GM19467 (cell line): ENCODE results near the gene VTI1B.
A peak's percentile ranks its signal among the peaks of the same experiment; 100 is the strongest.
"Not testable (repeated sequence)": the region's sequence is repeated elsewhere in the genome, so short reads cannot be mapped to it uniquely, and the experiment has no call there.

Source experiments
- ATAC-seq: cut with Tn5 transposase; IDR thresholded peaks from one replicate; pipeline ENCODE4 v1.9.1; 2021; ENCODE audit warnings: mild to moderate bottlenecking, moderate library complexity; ENCODE audit not compliant: unreplicated experiment

The VTI1B gene

DNA sequence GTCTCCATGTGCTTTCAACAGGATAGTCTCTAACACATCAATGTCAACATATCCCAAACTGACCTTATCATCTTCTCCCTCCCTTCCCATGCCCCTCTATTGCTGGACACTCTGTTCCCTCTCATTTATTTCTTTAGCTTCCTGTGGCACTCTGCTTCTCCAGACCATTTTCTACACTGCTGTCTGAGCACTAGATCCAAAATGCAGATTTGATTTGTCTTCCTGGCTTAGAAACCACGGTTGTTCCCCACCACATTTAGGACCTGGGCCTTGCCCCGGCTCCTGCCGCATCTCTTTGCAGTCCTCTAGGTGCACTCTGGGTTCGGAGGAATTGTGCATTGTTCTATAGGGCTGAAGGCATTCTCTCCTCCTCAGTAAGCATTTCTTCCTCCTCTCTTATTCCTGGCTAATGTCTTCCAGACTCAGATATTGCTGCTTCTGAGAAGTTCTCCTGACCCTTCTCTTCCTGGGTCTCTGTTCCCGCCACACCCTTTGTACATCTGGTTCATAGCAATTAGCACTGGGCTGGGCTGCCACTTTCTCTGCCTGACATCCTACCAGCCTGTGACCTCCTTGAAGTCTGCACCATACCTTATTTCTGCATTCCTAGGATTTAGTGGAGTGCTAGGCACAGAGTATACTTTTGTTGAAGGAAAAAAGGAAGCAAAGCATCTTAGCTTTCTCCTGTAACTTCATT is 40.8 kb downstream of the VTI1B start:
- no peak for ATAC-seq

DNA sequence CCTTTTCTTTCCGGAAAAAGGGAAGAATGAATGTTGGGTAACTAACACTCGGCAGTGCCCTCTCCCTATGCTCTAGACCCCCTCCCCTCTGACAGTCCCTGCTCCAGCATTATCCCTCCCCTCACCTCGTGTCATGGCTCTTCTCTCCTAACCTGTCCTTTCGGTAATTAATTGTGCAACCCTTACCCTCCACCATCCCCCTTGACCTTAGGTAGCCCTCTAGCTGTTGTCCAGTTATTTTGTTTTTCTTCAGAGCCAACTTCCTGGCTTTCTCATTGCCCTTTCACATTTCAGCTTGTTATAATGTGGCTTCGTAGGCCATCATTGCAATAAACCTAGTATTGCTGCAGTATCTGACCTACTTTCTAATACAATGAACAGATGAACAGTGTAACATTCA is 43.5 kb downstream of the VTI1B start:
- ATAC-seq = no peak

DNA sequence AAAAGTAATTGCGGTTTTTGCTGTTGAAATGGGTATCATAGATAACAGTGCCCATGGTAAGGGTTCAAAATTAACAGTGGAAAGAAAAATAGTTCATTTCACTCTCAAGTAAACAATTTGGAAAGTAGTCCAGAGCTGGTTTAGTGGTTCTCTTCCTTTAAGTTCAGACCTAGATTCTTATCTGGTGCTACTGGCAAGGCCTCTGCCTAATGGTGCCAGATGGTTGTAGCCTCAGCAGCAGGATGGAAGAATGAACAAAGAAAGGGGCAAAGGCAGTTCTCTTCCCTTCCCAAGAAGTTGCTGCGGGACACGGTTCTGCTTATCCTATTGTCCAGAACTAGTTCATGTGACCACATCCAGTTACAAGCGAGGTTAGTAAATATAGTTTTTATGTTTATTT is 44.2 kb downstream of the VTI1B start:
- no peak for ATAC-seq

DNA sequence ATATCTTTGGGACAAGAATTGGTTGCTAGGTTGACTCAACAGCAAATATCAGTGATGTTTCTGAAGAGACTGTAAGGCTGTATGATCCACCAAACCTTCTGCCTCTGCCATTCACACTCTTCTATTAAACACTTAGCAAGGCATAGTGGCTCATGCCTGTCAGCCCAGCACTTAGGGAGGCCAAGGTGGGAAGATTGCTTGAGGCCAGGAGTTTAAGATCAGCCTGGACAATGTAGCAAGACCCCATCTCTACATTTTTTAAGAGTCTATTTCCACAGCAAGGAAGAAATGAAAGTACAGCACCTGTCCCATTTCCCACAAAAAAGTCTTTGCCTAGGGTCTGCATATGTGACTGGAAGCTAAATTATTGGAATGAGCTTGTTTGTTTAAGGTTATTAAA is 46.9 kb downstream of the VTI1B start:
- ATAC-seq = no peak

DNA sequence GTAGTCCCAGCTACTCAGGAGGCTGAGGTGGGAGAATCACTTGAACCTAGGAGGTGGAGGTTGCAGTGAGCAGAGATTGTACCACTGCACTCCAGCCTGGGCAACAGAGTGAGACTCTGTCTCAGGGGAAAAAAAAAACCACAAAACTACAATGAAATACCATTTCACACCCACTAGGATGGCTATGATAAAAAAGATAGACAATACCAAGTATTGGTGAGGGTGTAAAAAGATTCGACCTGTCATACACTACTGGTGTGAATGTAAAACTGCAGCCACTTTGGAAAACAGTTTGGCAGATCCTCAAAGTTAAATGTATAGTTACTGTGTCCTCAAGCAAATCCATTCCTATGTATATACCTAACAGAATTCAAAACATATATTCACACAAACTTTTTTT is 48.3 kb downstream of the VTI1B start:
- ATAC-seq = not testable (repeated sequence)

DNA sequence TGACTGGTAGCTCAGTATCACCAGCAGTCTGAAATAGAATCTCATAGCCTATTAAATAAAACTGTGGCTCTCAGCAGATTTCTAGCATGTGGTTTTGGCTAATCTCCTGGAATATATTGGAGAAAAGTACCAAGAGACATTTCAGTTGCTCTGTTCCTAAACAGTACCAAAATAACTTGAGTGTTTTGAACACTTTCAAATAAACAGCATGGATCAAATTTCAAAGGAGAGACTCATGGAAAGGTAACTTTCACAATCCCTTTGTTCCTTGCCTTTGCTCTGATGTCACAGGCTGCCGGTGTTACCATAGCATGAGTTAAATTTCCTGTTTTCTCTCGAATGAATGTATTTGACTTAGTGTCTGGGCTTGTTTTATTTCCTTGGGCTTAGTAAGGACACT is 51.3 kb downstream of the VTI1B start:
- ATAC-seq = no peak

DNA sequence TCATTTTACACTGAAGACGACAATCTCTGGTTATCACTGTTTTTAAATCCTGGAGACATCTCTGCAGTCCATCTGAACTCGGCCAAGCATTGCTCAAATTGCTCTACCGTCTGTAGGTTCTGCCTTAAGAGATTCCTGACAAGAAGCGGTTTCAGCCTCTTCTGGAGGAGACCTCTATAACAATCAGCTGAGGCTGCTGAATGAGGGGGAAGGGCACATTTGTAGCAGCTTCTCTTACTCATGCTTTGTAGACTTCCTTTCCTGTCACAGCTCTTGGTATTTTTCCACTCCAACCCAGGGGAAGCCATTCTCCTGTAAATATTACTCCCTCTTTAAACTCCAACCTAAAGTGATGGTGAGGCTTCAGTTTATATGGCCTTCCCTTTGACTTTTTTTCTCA is 51.8 kb downstream of the VTI1B start:
- ATAC-seq = no peak

DNA sequence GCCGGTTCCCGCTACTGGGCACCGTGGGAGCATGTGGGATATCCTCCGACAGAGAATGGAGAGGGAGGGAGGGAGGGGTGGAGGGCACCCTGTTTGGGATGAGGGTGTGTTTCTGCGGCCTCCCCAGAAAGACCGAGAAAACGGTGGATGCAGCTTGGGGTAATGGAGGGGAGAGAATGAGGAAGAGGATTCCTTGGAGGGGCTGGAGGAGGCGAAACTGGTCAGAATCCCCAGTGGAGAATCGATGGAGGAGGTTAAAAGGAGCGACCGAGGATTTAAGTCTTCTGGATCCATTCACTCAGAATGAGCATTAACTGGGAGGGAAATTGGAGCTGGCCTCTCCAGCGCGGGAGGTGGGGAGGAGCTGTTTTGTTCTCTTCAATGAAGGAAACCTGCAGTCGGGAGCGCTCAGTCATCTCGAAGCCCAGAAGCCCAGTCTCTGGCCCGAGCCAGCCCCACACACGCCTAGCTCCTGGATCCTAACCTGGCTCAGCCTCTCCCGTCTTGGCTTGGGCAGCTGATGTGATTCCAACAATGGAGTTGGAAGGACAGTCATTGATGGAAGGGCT is 54.1 kb downstream of the VTI1B start:
- ATAC-seq = no peak

DNA sequence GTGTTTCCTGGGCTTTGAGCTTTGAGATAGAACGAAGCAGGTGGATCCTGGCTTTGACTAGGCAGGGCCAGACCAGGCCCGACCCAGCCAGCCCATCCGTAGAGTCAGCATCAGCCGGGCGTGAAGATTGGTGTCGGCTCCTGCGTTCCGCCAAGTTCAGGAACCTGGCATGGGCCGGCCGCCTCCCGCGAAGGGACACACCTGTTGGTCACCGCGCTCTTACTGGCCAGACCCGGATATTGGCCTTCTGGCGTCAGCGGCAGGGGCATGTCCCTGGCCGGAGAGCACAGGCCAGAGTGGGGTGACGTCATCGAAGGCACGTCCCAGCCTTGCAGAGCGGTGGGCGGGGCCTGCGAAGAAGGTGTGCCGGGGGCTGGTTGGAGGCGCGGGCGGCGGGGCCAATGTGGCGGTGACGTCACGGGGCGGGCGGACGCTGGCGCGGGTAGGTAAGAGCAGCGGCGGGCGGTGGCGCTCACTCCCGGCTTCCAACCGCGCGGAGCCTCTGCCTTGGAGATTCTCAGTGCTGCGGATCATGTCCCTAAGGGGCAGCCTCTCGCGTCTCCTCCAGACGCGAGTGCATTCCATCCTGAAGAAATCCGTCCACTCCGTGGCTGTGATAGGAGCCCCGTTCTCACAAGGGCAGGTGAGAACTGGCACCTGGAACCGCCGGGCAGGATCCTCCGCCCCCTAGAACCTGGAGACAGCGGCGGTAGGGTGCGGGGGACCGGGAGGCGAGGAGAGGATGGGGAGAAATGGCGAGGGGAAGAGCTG is 54.8 kb downstream of the VTI1B start, which contains the start of gene ARG2:
ARG2 (plus strand) TSS at position 475 of the 771 bp plus-strand sequence; CDS start at position 533, 58 bp downstream.
- ATAC-seq = peak; percentile 94

DNA sequence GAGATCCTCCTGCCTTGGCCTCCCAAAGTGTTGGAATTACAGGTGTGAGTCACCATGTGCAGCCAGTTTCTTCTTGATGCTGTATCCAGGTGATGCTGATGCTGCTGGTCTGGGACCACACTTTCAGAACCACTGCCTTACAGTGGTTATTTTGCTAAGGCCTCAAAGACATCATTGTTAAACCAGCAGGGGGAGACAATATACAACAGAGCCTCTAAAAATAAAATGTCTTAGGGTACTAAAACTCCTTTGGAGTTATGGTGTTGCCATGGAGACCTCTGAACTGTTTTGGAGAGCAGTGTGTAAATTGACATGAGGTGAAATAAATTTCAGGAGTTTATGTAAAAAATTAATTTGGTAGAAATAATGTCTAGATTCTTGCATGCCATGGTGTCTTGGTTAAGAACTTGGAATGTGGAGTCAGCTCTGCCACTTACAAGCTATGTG is 55.8 kb downstream of the VTI1B start:
- no peak for ATAC-seq

DNA sequence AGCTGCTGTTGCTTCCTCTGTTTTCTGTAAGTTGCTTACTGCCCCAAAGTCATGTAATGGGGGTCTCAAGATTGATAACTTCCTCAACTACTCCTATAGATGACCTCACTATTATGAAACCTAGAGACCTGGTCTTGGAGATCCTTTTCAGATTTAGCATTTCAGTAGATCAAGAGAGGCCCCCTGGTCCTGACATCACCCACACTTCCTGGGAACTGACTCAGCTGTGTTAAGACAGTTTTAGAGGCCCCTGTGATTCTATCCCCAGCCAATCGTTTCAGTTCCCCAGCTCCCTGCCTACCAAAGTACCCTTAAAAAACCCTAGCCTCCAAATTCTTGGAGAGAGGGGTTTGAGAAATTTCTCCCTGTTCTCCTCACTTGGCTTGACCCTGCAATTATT is 63.9 kb downstream of the VTI1B start:
- no peak for ATAC-seq

DNA sequence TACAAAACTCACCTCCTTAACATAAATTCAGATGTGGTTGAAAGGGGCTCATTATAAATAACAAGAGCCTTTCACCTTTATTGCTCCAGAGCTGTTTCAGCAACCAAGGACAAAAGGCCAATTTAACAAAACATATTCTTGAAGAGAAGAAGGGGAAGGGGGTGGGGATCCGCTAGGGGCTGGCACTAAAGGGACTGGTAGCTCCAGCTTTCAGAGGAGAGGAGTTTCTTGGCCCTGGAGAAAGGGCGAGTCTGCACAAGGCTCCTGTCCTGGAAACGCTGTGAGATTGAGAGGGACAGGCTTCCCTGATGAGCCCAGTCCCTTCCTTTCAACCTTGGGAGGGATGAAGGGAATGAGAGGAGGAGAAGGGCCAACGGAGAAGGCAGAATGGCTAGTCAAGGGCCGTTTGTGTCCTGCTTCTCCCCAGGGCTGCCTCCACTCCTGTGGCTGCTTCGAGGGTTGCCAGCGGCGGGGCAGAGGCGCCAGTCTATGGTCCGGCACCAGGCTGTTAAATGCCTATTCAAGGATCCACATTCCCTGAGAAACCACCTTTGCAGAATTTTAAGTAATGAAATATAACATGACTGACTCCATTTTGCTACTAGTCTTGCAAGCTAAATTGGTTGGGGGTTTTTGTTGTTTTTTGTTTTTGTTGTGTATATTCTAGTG is 64.7 kb downstream of the VTI1B start:
- no peak for ATAC-seq

DNA sequence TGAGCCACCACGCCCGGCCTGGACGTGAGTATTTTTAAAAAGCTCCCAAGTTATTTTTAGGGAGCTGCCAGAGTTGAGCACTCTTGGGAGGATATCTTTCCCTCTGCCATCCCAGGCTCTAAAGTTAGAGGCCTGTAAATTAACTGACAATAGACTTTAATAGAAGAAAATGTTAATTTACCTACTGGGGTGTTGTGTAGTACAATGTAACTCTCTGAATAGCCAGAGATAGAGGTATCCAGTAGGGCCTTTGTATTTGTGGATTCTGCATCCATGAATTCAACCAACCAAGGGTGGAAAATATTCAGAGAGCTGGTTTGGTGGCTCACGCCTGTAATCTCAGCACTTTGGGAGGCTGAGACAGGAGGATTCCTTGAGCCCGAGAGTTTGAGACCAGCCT is 66.8 kb downstream of the VTI1B start:
- ATAC-seq = no peak

DNA sequence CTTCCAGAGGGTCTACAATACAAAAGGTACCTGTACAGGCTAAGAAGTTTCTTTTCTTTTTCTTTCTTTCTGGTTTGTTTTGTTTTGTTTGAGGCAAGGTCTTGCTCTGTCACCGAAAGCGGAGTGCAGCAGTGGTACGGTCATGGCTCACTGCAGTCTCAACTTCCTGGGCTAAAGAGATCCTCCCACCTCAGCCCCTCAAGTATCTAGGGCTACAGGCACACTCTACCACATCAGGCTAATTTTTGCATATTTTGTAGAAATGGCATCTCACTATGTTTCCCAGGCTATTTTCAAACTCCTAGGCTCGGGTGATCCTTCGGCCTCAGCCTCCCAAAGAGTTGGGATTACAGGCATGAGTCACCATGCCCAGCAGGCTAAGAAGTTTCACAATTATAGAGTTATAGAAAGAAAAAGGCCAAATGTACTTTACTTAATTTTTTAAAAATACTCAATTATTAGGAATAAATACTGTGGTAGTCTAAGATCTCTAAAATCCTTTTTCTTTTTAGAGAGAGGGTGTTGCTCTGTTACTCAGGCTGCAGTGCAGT is 71.4 kb downstream of the VTI1B start:
- ATAC-seq = peak; percentile 70

DNA sequence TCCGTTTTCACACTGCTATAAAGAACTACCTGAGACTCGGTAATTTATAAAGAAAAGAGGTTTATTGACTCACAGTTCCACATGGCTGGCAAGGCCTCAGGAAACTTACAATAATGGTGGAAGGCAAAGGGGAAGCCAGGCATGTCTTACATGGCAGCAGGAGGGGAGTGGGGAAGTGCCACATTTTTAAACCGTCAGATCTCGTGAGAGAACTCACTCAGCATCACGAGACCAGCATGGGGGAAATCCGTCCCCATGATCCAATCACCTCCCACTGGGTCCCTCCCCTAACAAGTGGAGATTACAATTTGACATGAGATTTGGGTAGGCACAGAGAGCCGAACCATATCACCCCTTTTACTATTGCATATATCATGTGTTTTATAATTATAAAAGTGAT is 72.4 kb downstream of the VTI1B start:
- no peak for ATAC-seq

DNA sequence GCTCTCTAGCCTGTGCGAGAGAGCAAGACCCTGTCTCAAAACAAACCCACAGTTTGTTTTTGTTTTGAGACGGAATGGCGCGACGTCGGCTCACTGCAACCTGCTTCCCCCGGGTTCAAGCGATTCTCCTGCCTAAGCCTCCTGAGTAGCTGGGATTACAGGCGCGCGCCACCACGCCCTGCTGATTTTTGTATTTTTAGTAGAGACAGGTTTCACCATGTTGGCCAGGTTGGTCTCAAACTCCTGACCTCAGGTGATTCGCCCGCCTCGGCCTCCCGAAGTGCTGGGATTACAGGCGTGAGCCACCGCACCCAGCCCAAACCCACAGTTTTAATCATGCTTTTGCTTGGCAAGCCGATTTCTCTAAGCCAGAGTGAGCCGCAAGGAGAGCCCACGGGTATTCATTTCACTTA is 73.9 kb downstream of the VTI1B start:
- ATAC-seq = not testable (repeated sequence)

DNA sequence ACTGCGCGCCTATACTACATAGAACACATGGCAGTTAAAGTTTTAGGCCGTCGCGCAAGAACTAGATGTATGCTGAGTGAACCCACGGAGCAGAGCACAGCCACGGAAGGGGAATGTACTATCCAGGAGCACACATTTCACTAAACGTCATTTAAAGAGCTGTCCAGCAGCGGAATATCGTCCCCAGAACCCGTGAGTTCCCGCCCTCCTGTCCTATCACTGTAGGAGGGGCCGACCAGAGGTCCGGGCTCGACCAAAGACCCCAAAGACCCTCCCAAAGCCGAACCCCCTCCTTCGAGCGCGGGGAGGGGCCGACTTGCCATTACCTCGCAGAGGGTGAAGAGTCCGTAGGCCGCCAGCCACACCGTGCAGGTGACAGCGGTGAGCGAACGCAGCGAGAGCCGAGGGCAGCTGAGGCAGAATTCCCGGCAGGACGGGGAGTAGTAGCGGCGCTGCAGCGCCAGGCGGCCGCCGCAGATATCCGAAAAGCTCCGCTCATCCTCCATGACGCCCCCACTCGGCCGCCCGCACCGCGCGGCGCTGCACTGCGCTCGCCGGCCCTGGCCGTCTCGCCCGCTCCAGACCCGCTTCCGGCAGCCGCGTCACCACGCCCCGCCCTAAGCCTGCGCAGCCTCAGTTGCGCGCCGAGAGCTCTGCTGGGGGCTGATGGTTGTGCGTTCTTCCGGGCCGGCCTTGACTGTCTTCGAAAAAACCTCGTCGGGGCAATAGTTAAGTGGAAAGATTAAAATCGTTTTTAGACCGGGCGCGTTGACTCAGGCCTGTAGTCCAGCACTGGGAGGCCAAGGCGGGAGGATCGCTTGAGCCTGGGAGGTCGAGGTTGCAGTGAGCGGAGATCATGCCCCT is 74.5 kb downstream of the VTI1B start, which contains the start of gene PIGH:
PIGH (minus strand) TSS at position 571 of the 864 bp plus-strand sequence; CDS start at position 506, 65 bp downstream.
- ATAC-seq = peak; percentile 90
